Activated B cell treated with CpG ODN at 0.5 μM for 24 hours (primary cell): ENCODE data around the gene PHLDB1. TPM values are rescaled to one million over a fixed set of nuclear protein-coding genes. Genes with fewer than 3 reads are reported as not detected.

ENCODE experiments used
- ATAC-seq: fragments of 200-7000 bp; cut with Tn5 transposase; one replicate; pipeline ENCODE4 v1.10.0; 2021; ENCODE audit warnings: low read depth, mild to moderate bottlenecking, moderate library complexity
- CTCF ChIA-PET: fragments of 350-600 bp; sonication (Branson Sonifier 250); formaldehyde crosslinking; loops from one replicate; lab custom pipeline; 2021; ENCODE audit warnings: antibody characterized with exemption; lab: Charles Lee
- POLR2A ChIA-PET: fragments of 350-600 bp; sonication (Branson Sonifier 250); formaldehyde crosslinking; loops from one replicate; lab custom pipeline; 2021; ENCODE audit warnings: antibody characterized with exemption; lab: Charles Lee
- DNase-seq: peaks from one replicate; pipeline ENCODE4 v3.0.0; 2022
- H3K27ac Mint-ChIP-seq: one replicate; pipeline ENCODE4 v1.8.0; 2020; ENCODE audit warnings: mixed read lengths
- H3K27me3 Mint-ChIP-seq: one replicate; pipeline ENCODE4 v1.8.0; 2021; ENCODE audit warnings: mixed read lengths
- H3K36me3 Mint-ChIP-seq: one replicate; pipeline ENCODE4 v1.8.0; 2021; ENCODE audit warnings: low read depth, mixed read lengths
- H3K4me1 Mint-ChIP-seq: one replicate; pipeline ENCODE4 v1.8.0; 2021; ENCODE audit warnings: mixed read lengths
- H3K4me3 Mint-ChIP-seq: one replicate; pipeline ENCODE4 v1.8.0; 2020; ENCODE audit warnings: mild to moderate bottlenecking, mixed read lengths
- H3K9me3 Mint-ChIP-seq: one replicate; pipeline ENCODE4 v1.8.0; 2020; ENCODE audit warnings: mixed read lengths
- intact Hi-C: fragments of 100-400 bp; cut with micrococcal nuclease; formaldehyde crosslinking; loops from one replicate; pipeline ENCODE4 v1.15.1; 2024
- total RNA-seq: library from RNA; stranded (reverse); gene quantifications from 2 replicates; pipeline ENCODE4 v1.2.3, GENCODE V29; 2022
- TF ChIP-seq, protein P1 (sequence below): fragments of 200-600 bp; IDR thresholded peaks from one replicate; pipeline ENCODE4 v1.8.0; 2022; ENCODE audit warnings: antibody characterized with exemption, mild to moderate bottlenecking

Gene PHLDB1
- total RNA-seq, 1 donor from 2014 or later, result 2.6 TPM

DNA sequence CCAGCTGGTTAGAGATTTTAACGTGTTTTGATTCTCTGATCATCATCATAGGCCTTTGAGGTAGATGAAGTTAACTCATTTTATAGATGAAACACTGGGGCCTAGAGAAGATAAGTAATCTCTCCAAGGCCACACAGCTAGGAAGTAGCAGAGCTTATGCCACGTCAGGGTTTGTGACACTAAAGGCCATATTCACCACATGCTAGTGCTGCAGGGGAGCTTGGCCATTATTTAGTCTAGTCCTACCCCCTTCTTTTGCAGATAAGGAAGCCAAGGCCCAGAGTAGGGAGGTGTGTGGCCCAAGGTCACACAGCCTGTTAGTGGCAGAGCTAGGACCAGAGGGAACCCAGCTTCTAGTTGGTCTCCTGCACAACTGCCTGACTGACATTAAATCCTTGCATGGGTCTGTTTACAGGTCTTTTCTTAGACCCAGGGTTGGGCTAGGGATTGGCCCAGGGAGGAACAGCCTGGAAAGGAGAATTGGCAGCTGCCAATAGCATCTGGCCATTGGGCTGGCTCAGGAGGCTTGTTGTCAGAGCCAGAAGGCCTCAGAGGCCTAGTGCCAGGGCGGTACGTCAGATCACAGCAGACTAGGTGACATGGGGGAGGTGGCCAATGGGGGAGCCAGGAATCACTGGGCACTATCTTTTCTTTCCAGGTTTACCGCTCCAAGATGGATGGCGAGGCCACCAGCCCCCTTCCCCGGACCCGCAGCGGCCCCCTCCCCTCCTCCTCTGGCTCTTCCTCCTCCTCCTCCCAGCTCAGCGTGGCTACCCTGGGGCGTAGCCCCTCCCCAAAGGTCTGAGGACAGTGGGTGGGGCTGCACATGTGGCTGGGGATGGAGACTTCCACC, 36.0 kb downstream of the PHLDB1 start:
- no peaks in the 10 kb centered on the region for H3K36me3 Mint-ChIP-seq
- TF ChIP-seq, protein P1, sequence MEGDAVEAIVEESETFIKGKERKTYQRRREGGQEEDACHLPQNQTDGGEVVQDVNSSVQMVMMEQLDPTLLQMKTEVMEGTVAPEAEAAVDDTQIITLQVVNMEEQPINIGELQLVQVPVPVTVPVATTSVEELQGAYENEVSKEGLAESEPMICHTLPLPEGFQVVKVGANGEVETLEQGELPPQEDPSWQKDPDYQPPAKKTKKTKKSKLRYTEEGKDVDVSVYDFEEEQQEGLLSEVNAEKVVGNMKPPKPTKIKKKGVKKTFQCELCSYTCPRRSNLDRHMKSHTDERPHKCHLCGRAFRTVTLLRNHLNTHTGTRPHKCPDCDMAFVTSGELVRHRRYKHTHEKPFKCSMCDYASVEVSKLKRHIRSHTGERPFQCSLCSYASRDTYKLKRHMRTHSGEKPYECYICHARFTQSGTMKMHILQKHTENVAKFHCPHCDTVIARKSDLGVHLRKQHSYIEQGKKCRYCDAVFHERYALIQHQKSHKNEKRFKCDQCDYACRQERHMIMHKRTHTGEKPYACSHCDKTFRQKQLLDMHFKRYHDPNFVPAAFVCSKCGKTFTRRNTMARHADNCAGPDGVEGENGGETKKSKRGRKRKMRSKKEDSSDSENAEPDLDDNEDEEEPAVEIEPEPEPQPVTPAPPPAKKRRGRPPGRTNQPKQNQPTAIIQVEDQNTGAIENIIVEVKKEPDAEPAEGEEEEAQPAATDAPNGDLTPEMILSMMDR, result no peak
- no peaks in the 10 kb centered on the region for H3K4me1 Mint-ChIP-seq
- no peaks in the 10 kb centered on the region for H3K27me3 Mint-ChIP-seq
- ChIA-PET POLR2A (interaction anchor here (0.7 kb wide), 1 partner anchor 42 kb away, joined by 6 read pairs; no protein-coding TSS in a partner anchor), CTCF (no interaction called here)
- H3K27ac Mint-ChIP-seq, result no peak overlapping the region
- DNase-seq (no peak), ATAC-seq (no peak)
- no peaks in the 10 kb centered on the region for H3K9me3 Mint-ChIP-seq
- no peak overlapping the region for H3K4me3 Mint-ChIP-seq
- intact Hi-C loops, result no loop called here

DNA sequence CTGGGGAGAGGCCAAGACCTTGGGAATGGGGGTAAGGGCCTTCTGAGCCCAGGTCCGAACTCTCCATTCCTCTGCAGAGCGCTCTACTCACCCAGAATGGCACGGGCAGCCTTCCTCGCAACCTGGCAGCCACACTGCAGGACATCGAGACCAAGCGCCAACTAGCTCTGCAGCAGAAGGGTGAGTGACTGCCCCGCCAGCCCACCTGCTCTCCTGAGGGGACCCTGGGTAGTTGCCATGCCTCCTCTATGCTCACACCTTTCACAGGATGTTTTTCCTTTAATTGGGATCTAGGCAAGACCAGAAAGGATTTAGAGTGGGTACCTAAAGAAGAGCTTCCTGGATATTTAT, 36.6 kb downstream of the PHLDB1 start:
- Mint-ChIP-seq H3K9me3 (no peaks in the 10 kb centered on the region), H3K27me3 (no peaks in the 10 kb centered on the region), H3K4me1 (no peaks in the 10 kb centered on the region), H3K36me3 (no peaks in the 10 kb centered on the region), H3K27ac (no peak overlapping the region), H3K4me3 (no peak overlapping the region)
- no peak for ATAC-seq
- no peak for DNase-seq
- TF ChIP-seq, protein P1, result no peak
- intact Hi-C loops, result no loop called here
- POLR2A ChIA-PET, result interaction anchor here (0.7 kb wide), 1 partner anchor 42 kb away, joined by 6 read pairs; no protein-coding TSS in a partner anchor
- CTCF ChIA-PET, result no interaction called here

DNA sequence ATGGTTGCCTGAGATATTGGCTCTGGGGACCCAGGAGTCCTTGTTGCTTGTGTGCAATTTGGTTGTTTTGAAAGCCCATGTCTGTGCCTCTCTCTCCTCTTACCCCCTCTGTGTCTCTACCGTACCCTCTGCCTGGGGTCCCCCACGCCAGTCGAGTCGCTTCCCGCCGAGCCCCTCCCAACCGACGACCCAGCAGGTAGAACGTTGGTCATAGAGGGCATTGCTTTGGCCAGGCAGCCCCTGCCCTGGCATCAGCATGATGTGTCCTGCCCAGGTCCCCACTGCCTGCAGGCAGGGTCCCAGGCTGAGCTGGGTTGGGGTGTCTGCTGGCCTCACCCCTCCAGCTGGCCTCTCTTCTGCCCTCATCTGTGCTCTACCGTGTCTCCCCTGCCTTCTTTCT, 37.1 kb downstream of the PHLDB1 start:
- H3K36me3 Mint-ChIP-seq, result no peaks in the 10 kb centered on the region
- TF ChIP-seq, protein P1, result no peak
- CTCF ChIA-PET, result no interaction called here
- intact Hi-C loops, result no loop called here
- no peak overlapping the region for H3K4me3 Mint-ChIP-seq
- ATAC-seq (no peak), DNase-seq (no peak)
- no peak overlapping the region for H3K27ac Mint-ChIP-seq
- POLR2A ChIA-PET, result no interaction called here
- no peaks in the 10 kb centered on the region for H3K4me1 Mint-ChIP-seq
- H3K27me3 Mint-ChIP-seq, result no peaks in the 10 kb centered on the region
- H3K9me3 Mint-ChIP-seq, result no peaks in the 10 kb centered on the region

DNA sequence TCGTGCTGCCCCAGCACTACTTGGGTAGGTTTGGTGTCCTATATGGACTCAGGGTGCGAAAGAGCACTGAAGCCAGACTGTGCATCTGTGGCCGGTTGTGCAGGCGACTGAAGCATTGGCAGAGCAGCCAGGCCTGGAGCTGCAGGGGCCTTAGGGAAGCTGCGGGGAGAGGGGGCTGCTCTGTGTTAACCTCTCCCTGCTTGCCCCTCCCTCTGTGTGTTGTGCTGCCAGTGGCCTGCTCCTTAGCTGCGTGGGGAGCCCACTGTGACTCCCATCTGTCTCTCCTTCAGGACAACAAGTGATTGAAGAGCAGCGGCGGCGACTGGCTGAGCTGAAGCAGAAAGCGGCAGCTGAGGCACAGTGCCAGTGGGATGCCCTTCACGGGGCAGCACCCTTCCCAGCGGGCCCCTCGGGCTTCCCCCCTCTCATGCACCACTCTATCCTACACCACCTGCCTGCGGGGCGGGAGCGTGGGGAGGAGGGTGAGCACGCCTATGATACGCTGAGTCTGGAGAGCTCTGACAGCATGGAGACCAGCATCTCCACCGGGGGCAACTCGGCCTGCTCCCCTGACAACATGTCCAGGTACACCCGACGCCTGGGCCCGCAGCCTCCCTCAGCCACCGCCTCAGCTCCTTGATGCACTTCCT, 37.8 kb downstream of the PHLDB1 start:
- ChIA-PET CTCF (no interaction called here), POLR2A (no interaction called here)
- Mint-ChIP-seq H3K27me3 (no peaks in the 10 kb centered on the region), H3K9me3 (no peaks in the 10 kb centered on the region), H3K27ac (no peak overlapping the region), H3K36me3 (no peaks in the 10 kb centered on the region), H3K4me1 (no peaks in the 10 kb centered on the region), H3K4me3 (no peak overlapping the region)
- no peak for DNase-seq
- TF ChIP-seq, protein P1, result no peak
- intact Hi-C loops, result no loop called here
- no peak for ATAC-seq

DNA sequence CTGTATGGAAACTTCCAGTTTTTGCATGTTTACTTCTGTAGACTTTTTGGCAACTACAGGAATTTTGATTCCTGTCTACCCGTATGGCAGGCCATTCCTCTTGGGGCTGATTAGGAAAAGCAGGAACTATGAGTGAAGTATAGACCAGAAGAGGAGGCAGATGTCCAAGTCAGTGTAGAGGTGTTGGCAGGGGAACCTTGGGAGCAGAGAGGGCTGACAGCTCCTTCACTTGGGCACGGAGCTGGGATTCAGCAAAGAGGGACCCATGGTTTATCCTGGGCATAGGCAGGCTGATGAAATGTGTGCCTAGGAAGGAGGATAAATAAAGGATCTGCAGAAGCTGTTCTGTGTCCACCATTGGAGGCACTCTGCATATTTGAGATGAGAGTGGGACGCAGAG, 39.0 kb downstream of the PHLDB1 start:
- no peak for DNase-seq
- TF ChIP-seq, protein P1, result no peak
- Mint-ChIP-seq H3K4me3 (no peak overlapping the region), H3K36me3 (no peaks in the 10 kb centered on the region), H3K27me3 (no peaks in the 10 kb centered on the region), H3K9me3 (no peaks in the 10 kb centered on the region), H3K4me1 (no peaks in the 10 kb centered on the region), H3K27ac (no peak overlapping the region)
- intact Hi-C loops, result no loop called here
- no peak for ATAC-seq
- ChIA-PET CTCF (no interaction called here), POLR2A (no interaction called here)
